ENCODE results near the gene MFAP2.
"Not testable (repeated sequence)": the region's sequence is repeated elsewhere in the genome, so short reads cannot be mapped to it uniquely, and the experiment has no call there.

- TF ChIP-seq POLR2A (IDR thresholded peaks at IDR 0.05; ENCODE audit: low read depth, low read length); POLR2AphosphoS5 (IDR thresholded peaks at IDR 0.05; ENCODE audit: low read depth, low read length); TAF1 (IDR thresholded peaks at IDR 0.05; ENCODE audit: borderline replicate concordance, low read depth, low read length): not testable (repeated sequence)
Measured at GRCh38 chr1:16945512-16945911, 34.9 kb downstream of the MFAP2 start.
